Liver (tissue), 9 donors: Measurements from ENCODE around the gene LLGL1. TPM values are rescaled to one million over a fixed set of nuclear protein-coding genes. Genes with fewer than 3 reads are reported as not detected.
"Not testable (repeated sequence)": the region's sequence is repeated elsewhere in the genome, so short reads cannot be mapped to it uniquely, and the experiment has no call there.

Experiments
- DNase-seq: peaks from one replicate; pipeline ENCODE4 v3.0.0-alpha.2; 2017; ENCODE audit warnings: low spot score
- H3K27ac ChIP-seq, 2 donors: one replicate each; pipeline ENCODE4 v1.7.0; 2013; ENCODE audit warnings: inconsistent platforms in 2 of 2, low read length in 2 of 2, control low read depth in 1 of 2, low read depth in 1 of 2, mild to moderate bottlenecking in 1 of 2
- H3K27me3 ChIP-seq, 4 donors: one replicate each; pipeline versions ENCODE4 v1.6.1 to v1.7.0; 2013; ENCODE audit warnings: low read length in 3 of 4, inconsistent platforms in 1 of 4, mild to moderate bottlenecking in 1 of 4, moderate library complexity in 1 of 4; ENCODE audit not compliant: control insufficient read depth in 4 of 4, insufficient read depth in 4 of 4
- H3K36me3 ChIP-seq, 4 donors: one replicate each; pipeline versions ENCODE4 v1.6.1 to v1.7.0; 2013; ENCODE audit warnings: low read length in 3 of 4, mild to moderate bottlenecking in 3 of 4, low read depth in 1 of 4, moderate library complexity in 1 of 4; ENCODE audit not compliant: control insufficient read depth in 4 of 4, insufficient read depth in 3 of 4
- H3K4me1 ChIP-seq, 4 donors: one replicate each; pipeline versions ENCODE4 v1.6.1 to v1.7.0; 2013; ENCODE audit warnings: low read length in 3 of 4, mild to moderate bottlenecking in 3 of 4, moderate library complexity in 1 of 4; ENCODE audit not compliant: control insufficient read depth in 4 of 4, insufficient read depth in 4 of 4
- H3K4me3 ChIP-seq, 3 donors: one replicate each; pipeline versions ENCODE4 v1.6.1 to v1.7.0; 2013; ENCODE audit warnings: low read length in 3 of 3, control low read depth in 1 of 3, low read depth in 1 of 3, mild to moderate bottlenecking in 1 of 3
- H3K9ac ChIP-seq, 2 donors: one replicate each; pipeline ENCODE4 v1.7.0; 2013; ENCODE audit warnings: low read length in 2 of 2, mild to moderate bottlenecking in 2 of 2, moderate library complexity in 2 of 2, control low read depth in 1 of 2, low read depth in 1 of 2
- H3K9me3 ChIP-seq, 4 donors: one replicate each; pipeline versions ENCODE4 v1.6.1 to v1.7.0; 2013; ENCODE audit warnings: low read length in 3 of 4; ENCODE audit not compliant: control insufficient read depth in 4 of 4
- ATF3 ChIP-seq: IDR thresholded peaks from 2 replicates; pipeline ENCODE4 v1.6.1; 2016; ENCODE audit warnings: antibody characterized with exemption
- CTCF ChIP-seq: fragments of 150-350 bp; IDR thresholded peaks from 2 replicates; pipeline ENCODE4 v1.5.1; 2017; ENCODE audit warnings: improper control_type of control experiment, low read depth, low read length; ENCODE audit not compliant: missing input control
- EGR1 ChIP-seq, 2 donors: IDR thresholded peaks; 2 replicates each; pipeline ENCODE4 v1.6.1; 2016 to 2018; ENCODE audit warnings: antibody characterized with exemption in 2 of 2, low read depth in 2 of 2
- FOXA1 ChIP-seq: IDR thresholded peaks from 2 replicates; pipeline ENCODE4 v1.6.1; 2016; ENCODE audit warnings: antibody characterized with exemption
- FOXA2 ChIP-seq: IDR thresholded peaks from 2 replicates; pipeline ENCODE4 v1.6.1; 2016; ENCODE audit warnings: antibody characterized with exemption
- GABPA ChIP-seq, 2 donors: IDR thresholded peaks in 1 of 2; conservative IDR thresholded peaks in 1 of 2; 2 replicates each; pipeline ENCODE4 v1.6.1; 2016; ENCODE audit warnings: antibody characterized with exemption in 2 of 2, mild to moderate bottlenecking in 1 of 2, moderate library complexity in 1 of 2
- HNF4A ChIP-seq, 2 donors: conservative IDR thresholded peaks; 2 replicates each; pipeline ENCODE4 v1.6.1; 2016; ENCODE audit warnings: antibody characterized with exemption in 2 of 2, mild to moderate bottlenecking in 2 of 2
- HNF4G ChIP-seq: IDR thresholded peaks from 2 replicates; pipeline ENCODE4 v1.6.1; 2016; ENCODE audit warnings: antibody characterized with exemption
- JUND ChIP-seq, 2 donors: IDR thresholded peaks; 2 replicates each; pipeline ENCODE4 v1.6.1; 2016; ENCODE audit warnings: antibody characterized with exemption in 2 of 2
- MAX ChIP-seq: IDR thresholded peaks from 2 replicates; pipeline ENCODE4 v1.6.1; 2016; ENCODE audit warnings: antibody characterized with exemption
- NR2F2 ChIP-seq: IDR thresholded peaks from 2 replicates; pipeline ENCODE4 v1.6.1; 2016; ENCODE audit warnings: antibody characterized with exemption
- RAD21 ChIP-seq, 2 donors: IDR thresholded peaks; 2 replicates each; pipeline ENCODE4 v1.6.1; 2016; ENCODE audit warnings: antibody characterized with exemption in 2 of 2, mild to moderate bottlenecking in 2 of 2
- REST ChIP-seq: IDR thresholded peaks from 2 replicates; pipeline ENCODE4 v1.6.1; 2016; ENCODE audit warnings: antibody characterized with exemption, mild to moderate bottlenecking
- RXRA ChIP-seq, 2 donors: IDR thresholded peaks; 2 replicates each; pipeline ENCODE4 v1.6.1; 2017 to 2018; ENCODE audit warnings: antibody characterized with exemption in 2 of 2, mild to moderate bottlenecking in 1 of 2
- SP1 ChIP-seq: IDR thresholded peaks from 2 replicates; pipeline ENCODE4 v1.6.1; 2018; ENCODE audit warnings: antibody characterized with exemption, mild to moderate bottlenecking
- TAF1 ChIP-seq: conservative IDR thresholded peaks from 2 replicates; pipeline ENCODE4 v1.6.1; 2016; ENCODE audit warnings: antibody characterized with exemption, mild to moderate bottlenecking
- YY1 ChIP-seq: IDR thresholded peaks from 2 replicates; pipeline ENCODE4 v1.6.1; 2016; ENCODE audit warnings: antibody characterized with exemption, mild to moderate bottlenecking
- WGBS: extraction: QIAGEN DNeasy Blood & Tissue Kit; methylation state at CpG from one replicate; pipeline ENCODE4 v1.1.7; 2013; 5-methylcytosine and 5-hydroxymethylcytosine counted together
- polyA plus RNA-seq, 2 donors: library from polyadenylated mRNA; stranded (reverse) in 1 of 2; unstranded in 1 of 2; fragments of 200-250 nt in 1 of 2; fragments of >200 nt in 1 of 2; fragmentation: Nextera tagmentation in 1 of 2; extraction: Ambion mirVana in 1 of 2; gene quantifications; one replicate each; pipeline versions ENCODE4 v1.2.1 to v1.2.3, GENCODE V29; 2013 to 2015
- total RNA-seq, 2 donors: library from RNA; depleted of rRNA; stranded (reverse); fragments of >200 nt; gene quantifications; one replicate each; pipeline ENCODE4 v1.2.3, GENCODE V29; 2014
- TF ChIP-seq, protein P1 (sequence below): IDR thresholded peaks from 2 replicates; pipeline ENCODE4 v1.6.1; 2016; ENCODE audit warnings: antibody characterized with exemption
- donor health status: healthy.
- donor health status: healthy.
- donor health status: healthy.
- donor health status: healthy.
- donor health status: healthy.

The LLGL1 gene
- total and polyA plus RNA-seq, 4 donors, result 0.39 to 12.0 (median 2.8) TPM

DNA sequence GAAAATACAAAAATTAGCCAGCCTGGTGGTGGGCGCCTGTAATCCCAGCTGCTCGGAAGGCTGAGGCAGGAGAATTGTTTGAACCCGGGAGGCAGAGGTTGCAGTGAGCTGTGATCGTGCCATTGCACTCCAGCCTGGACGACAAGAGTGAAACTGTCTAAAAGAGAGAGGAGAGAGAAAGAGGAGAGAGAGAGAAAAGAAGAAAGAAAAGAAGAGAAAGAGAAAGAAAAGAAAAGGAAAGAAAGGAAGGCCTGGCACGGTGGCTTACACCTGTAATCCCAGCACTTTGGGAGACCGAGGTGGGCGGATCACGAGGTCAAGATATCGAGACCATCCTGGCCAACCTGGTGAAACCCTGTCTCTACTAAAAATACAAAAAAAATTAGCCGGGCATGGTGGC is 8.5 kb upstream of the LLGL1 start:
- H3K27me3 ChIP-seq, H3K4me3 ChIP-seq, H3K9ac ChIP-seq, H3K27ac ChIP-seq, H3K9me3 ChIP-seq, H3K4me1 ChIP-seq, H3K36me3 ChIP-seq, DNase-seq: not testable (repeated sequence)
- 83% methylated on average over 11 of the region's 11 CpGs for WGBS

DNA sequence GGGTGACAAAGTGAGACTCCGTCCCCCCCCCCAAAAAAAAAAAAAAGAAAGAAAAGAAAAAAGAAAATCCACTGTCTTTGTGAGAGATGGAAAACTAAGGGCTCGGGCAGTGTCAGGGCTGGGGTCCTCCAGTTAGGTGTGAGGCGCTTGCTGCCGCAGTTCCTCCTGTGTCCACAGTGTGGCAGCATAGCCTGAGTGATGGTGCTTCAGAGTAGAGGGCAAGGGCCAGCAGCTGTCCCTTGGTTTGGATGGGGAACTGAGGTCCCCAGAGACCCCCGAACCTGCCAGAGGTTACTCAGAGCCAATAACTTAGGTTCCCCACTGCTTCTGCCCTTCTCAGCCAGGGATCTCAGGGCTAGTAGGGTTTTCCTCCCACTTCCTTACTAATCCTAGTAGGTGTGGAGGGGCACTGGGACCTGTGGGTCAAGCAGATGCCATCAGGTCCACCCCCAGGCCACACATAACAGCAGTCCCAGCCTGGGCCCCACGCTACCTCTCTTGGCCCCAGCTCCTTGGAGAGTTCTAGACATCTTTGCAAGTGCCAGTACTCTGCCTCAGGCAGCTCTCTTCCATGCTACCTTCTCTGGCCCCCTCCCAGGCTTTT is 7.9 kb upstream of the LLGL1 start:
- Histone ChIP-seq H3K9ac (no peak overlapping the region), H3K27ac (no peak overlapping the region), H3K9me3 (no peaks in the 10 kb centered on the region), H3K36me3 (no peaks in the 10 kb centered on the region), H3K4me1 (no peaks in the 10 kb centered on the region), H3K27me3 (no peaks in the 10 kb centered on the region), H3K4me3 (no peak overlapping the region)
- peak; percentile 82 for DNase-seq
- TF ChIP-seq FOXA1 (no peak), EGR1 (IDR thresholded peaks at IDR 0.05; ENCODE audit: low read depth in 2 of 2) (no peak), HNF4G (no peak), RXRA (IDR thresholded peaks at IDR 0.05) (no peak), SP1 (no peak), TAF1 (no peak), REST (no peak), MAX (no peak), JUND (IDR thresholded peaks at IDR 0.05) (no peak), HNF4A (conservative IDR thresholded peaks at IDR 0.05) (no peak), YY1 (no peak), ATF3 (no peak), NR2F2 (no peak), FOXA2 (no peak), CTCF (peak; percentile 96), RAD21 (IDR thresholded peaks at IDR 0.05) (peak; percentile 82 to 86), GABPA (IDR thresholded peaks at IDR 0.05 in 1 of 2, conservative IDR thresholded peaks at IDR 0.05 in 1 of 2) (no peak)
- TF ChIP-seq, protein P1, sequence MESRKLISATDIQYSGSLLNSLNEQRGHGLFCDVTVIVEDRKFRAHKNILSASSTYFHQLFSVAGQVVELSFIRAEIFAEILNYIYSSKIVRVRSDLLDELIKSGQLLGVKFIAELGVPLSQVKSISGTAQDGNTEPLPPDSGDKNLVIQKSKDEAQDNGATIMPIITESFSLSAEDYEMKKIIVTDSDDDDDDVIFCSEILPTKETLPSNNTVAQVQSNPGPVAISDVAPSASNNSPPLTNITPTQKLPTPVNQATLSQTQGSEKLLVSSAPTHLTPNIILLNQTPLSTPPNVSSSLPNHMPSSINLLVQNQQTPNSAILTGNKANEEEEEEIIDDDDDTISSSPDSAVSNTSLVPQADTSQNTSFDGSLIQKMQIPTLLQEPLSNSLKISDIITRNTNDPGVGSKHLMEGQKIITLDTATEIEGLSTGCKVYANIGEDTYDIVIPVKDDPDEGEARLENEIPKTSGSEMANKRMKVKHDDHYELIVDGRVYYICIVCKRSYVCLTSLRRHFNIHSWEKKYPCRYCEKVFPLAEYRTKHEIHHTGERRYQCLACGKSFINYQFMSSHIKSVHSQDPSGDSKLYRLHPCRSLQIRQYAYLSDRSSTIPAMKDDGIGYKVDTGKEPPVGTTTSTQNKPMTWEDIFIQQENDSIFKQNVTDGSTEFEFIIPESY, result no peak
- WGBS, result 25% methylated on average over 6 of the region's 6 CpGs
